ACC112 (cell line): ENCODE data around the gene SLC44A5.
"Not testable (repeated sequence)": the region's sequence is repeated elsewhere in the genome, so short reads cannot be mapped to it uniquely, and the experiment has no call there.

Source experiments
- H2AFZ ChIP-seq: fragments of 200-600 bp; sonication (generic); one replicate; pipeline ENCODE4 v1.6.0; 2017; ENCODE audit warnings: antibody characterized with exemption, low read length; ENCODE audit not compliant: unreplicated experiment
- H3K27ac ChIP-seq: fragments of 200-600 bp; sonication (generic); 2 replicates; pipeline ENCODE4 v1.5.1; 2014; ENCODE audit warnings: low read depth, mild to moderate bottlenecking, antibody characterized with exemption, low read length, moderate library complexity
- H3K27me3 ChIP-seq: fragments of 200-600 bp; sonication (generic); 2 replicates; pipeline ENCODE4 v1.6.1; 2014; ENCODE audit warnings: mild to moderate bottlenecking, antibody characterized with exemption, low read length, moderate library complexity, mixed read lengths; ENCODE audit not compliant: insufficient read depth
- H3K36me3 ChIP-seq: fragments of 200-600 bp; sonication (generic); 2 replicates; pipeline ENCODE4 v1.6.1; 2016; ENCODE audit warnings: mild to moderate bottlenecking, antibody characterized with exemption, low read length, moderate library complexity, mixed read lengths; ENCODE audit not compliant: insufficient read depth
- H3K4me1 ChIP-seq: fragments of 200-600 bp; sonication (generic); one replicate; pipeline ENCODE4 v1.6.1; 2016; ENCODE audit warnings: low read length, mixed read lengths; ENCODE audit not compliant: insufficient read depth, unreplicated experiment, control insufficient read depth
- H3K4me3 ChIP-seq: fragments of 200-600 bp; sonication (generic); 2 replicates; pipeline ENCODE4 v1.5.1; 2014; ENCODE audit warnings: mild to moderate bottlenecking, low read depth, low read length
- H3K79me2 ChIP-seq: fragments of 200-600 bp; sonication (generic); one replicate; pipeline ENCODE4 v1.6.0; 2016; ENCODE audit warnings: low read length; ENCODE audit not compliant: control insufficient read depth, unreplicated experiment, insufficient read depth

The SLC44A5 gene

GRCh38 chr1:75421371-75421770 lies 189.5 kb downstream of the SLC44A5 start:
- H3K4me1 ChIP-seq, result no peaks in the 10 kb centered on the region
- H3K27me3 ChIP-seq, result no peaks in the 10 kb centered on the region
- H3K27ac ChIP-seq, result no peak overlapping the region
- no peak overlapping the region for H3K4me3 ChIP-seq
- no peaks in the 10 kb centered on the region for H3K36me3 ChIP-seq
- H2AFZ ChIP-seq, result no peak overlapping the region
- H3K79me2 ChIP-seq, result no peaks in the 10 kb centered on the region

- Histone ChIP-seq H3K4me1 (no peaks in the 10 kb centered on the region), H3K4me3 (no peak overlapping the region), H3K36me3 (no peaks in the 10 kb centered on the region), H3K79me2 (no peaks in the 10 kb centered on the region), H2AFZ (no peak overlapping the region), H3K27ac (no peak overlapping the region), H3K27me3 (no peaks in the 10 kb centered on the region)
Measured at GRCh38 chr1:75415187-75415586, 195.7 kb downstream of the SLC44A5 start.

GRCh38 chr1:75412616-75413015 lies 198.3 kb downstream of the SLC44A5 start:
- no peak overlapping the region for H2AFZ ChIP-seq
- H3K36me3 ChIP-seq, result no peaks in the 10 kb centered on the region
- no peaks in the 10 kb centered on the region for H3K79me2 ChIP-seq
- H3K4me3 ChIP-seq, result no peak overlapping the region
- H3K27me3 ChIP-seq, result no peaks in the 10 kb centered on the region
- no peaks in the 10 kb centered on the region for H3K4me1 ChIP-seq
- H3K27ac ChIP-seq, result no peak overlapping the region

- H3K27me3 ChIP-seq, H2AFZ ChIP-seq, H3K4me3 ChIP-seq, H3K4me1 ChIP-seq, H3K79me2 ChIP-seq, H3K27ac ChIP-seq, H3K36me3 ChIP-seq: not testable (repeated sequence)
Measured at GRCh38 chr1:75404681-75405080, 206.2 kb downstream of the SLC44A5 start.

GRCh38 chr1:75403147-75403646 lies 207.7 kb downstream of the SLC44A5 start:
- not testable (repeated sequence) for H3K79me2 ChIP-seq, H3K27me3 ChIP-seq, H2AFZ ChIP-seq, H3K4me1 ChIP-seq, H3K27ac ChIP-seq, H3K36me3 ChIP-seq, H3K4me3 ChIP-seq

DNA sequence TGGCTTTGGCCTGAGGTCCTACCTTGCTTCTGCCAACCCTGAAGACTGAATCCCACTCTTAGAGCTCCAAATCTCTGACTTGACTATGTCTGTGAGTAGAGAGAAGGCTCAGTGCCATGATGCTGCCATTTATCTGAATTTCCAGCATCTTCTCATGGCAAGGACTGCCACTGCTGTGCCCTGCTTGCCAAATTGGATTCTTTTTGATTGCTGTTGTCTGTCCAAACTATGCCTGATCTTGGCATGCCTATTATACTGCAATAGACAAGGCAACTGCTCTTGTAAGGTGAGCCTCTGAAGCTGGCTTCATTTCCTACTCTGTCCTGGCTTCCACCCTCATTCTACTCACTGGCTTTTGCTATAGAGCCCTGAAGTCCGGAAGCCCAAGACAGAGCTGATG lies 210.2 kb downstream of the SLC44A5 start:
- Histone ChIP-seq H2AFZ (no peak overlapping the region), H3K4me1 (no peaks in the 10 kb centered on the region), H3K36me3 (no peaks in the 10 kb centered on the region), H3K79me2 (no peaks in the 10 kb centered on the region), H3K27me3 (no peaks in the 10 kb centered on the region), H3K4me3 (no peak overlapping the region), H3K27ac (no peak overlapping the region)

DNA sequence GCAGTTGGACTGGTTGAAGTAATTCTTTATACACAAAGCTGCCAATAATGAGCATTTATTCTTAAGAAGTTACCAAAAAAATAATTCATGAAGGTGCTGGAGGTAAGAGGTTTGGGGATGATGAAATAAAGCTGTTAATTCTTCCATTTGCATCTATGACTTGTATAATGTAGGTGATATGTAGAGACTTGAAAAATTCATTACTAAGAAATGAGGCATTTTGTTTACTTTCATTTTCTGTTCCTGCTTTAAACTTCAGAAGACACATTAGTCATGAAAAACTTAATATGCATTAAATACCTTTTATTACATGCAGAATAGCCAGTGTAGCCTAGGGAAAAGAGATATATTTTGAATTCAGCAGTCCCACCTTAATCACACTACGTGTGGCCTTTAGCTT lies 214.2 kb downstream of the SLC44A5 start:
- H2AFZ ChIP-seq, result peak overlapping the region; percentile 62
- H3K27me3 ChIP-seq, result no peaks in the 10 kb centered on the region
- no peak overlapping the region for H3K27ac ChIP-seq
- no peaks in the 10 kb centered on the region for H3K36me3 ChIP-seq
- H3K4me3 ChIP-seq, result peak overlapping the region; percentile 62
- H3K4me1 ChIP-seq, result no peaks in the 10 kb centered on the region
- H3K79me2 ChIP-seq, result no peaks in the 10 kb centered on the region

DNA sequence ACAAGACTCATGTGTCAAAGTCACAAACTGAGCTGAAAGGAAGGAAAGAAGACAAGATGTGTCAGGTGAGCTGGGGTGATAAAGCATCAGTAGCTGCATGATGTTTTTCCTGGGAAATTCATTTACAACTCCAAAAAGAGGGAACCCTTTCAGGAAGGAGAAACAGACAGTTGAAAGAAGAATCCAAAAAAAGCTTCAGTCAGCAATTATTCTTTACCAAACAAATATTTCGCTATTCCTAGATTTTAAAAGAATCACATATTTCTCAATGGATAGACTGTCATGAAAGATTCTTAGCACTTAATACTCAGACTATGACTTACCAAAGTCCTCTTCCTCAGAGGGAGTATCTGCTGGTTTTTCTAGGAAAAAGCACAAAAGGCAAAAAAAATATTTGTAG lies 214.7 kb downstream of the SLC44A5 start:
- no peak overlapping the region for H3K27ac ChIP-seq
- H3K4me1 ChIP-seq, result no peaks in the 10 kb centered on the region
- no peaks in the 10 kb centered on the region for H3K36me3 ChIP-seq
- no peaks in the 10 kb centered on the region for H3K79me2 ChIP-seq
- peak overlapping the region; percentile 62 for H2AFZ ChIP-seq
- H3K4me3 ChIP-seq, result peak overlapping the region; percentile 62; the same call in 1 of the 2 replicates
- no peaks in the 10 kb centered on the region for H3K27me3 ChIP-seq

GRCh38 chr1:75394386-75395139 lies 216.4 kb downstream of the SLC44A5 start:
- no peak overlapping the region for H2AFZ ChIP-seq
- no peaks in the 10 kb centered on the region for H3K27me3 ChIP-seq
- H3K4me3 ChIP-seq, result no peak overlapping the region
- no peaks in the 10 kb centered on the region for H3K79me2 ChIP-seq
- no peaks in the 10 kb centered on the region for H3K4me1 ChIP-seq
- no peak overlapping the region for H3K27ac ChIP-seq
- H3K36me3 ChIP-seq, result no peaks in the 10 kb centered on the region

DNA sequence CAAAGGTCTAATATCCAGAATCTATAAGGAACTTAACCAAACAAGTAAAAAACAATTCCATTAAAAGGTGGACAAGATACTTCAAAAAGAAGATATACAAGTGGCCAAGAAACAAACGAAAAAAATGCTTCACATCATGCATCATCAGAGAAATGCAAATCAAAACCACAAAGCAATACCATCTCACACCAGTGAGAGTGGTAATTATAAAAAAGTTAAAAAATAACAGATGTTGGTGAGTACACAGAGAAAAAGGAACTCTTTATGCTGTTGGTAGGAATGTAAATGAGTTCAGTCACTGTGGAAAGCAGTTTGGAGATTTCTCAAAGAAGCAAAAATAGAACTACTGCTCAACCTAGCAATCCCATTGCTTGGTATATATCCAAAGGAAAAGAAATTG lies 218.6 kb downstream of the SLC44A5 start:
- Histone ChIP-seq H3K27ac (no peak overlapping the region), H3K36me3 (no peaks in the 10 kb centered on the region), H2AFZ (no peak overlapping the region), H3K4me3 (no peak overlapping the region), H3K27me3 (no peaks in the 10 kb centered on the region), H3K4me1 (no peaks in the 10 kb centered on the region), H3K79me2 (no peaks in the 10 kb centered on the region)
